GM11168 (cell line): ENCODE data around the gene RNF227.

Experiments
- in situ Hi-C: fragments of 300-500 bp; cut with MboI; formaldehyde crosslinking; loops from one replicate; pipeline ENCODE4 v1.12.0; 2022; ENCODE audit warnings: low sequenced_read_pairs; ENCODE audit not compliant: unreplicated experiment

Gene RNF227

DNA sequence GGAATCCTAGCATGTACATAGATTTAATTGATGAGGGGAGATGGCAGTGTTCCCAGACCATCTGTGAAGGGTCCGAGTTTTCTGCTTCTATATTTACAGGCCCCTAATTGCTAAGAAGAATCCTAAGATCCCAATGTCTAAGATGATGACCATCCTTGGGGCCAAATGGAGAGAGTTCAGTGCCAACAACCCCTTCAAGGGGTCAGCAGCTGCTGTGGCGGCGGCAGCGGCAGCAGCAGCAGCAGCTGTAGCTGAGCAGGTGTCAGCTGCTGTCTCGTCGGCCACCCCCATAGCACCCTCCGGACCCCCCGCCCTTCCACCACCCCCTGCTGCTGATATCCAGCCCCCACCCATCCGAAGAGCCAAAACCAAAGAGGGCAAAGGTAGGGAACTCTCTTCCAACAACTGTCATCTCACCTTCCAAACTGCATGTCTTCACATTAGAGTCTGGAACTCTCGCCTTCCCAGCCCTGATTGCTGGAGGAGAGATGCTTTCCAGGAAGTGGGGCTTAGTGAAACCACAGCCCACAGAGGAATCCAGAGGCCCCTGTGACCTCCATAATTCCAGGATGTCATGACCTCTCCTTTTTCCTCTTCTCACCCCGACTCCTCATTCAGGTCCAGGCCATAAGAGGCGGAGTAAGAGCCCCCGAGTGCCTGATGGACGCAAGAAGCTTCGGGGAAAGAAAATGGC, 22.8 kb downstream of the RNF227 start:
- in situ Hi-C loops: no loop called here

GRCh38 chr17:7889166-7889955, 26.7 kb downstream of the RNF227 start:
- in situ Hi-C loops: no loop called here

- in situ Hi-C loops: no loop called here
These were observed 27.7 kb downstream of the RNF227 start, which contains the start of gene CHD3 for GRCh38 chr17:7888184-7888920. Gene CHD3 (plus strand): TSS chr17:7888789. CDS start chr17:7889001, 212 bp downstream.

DNA sequence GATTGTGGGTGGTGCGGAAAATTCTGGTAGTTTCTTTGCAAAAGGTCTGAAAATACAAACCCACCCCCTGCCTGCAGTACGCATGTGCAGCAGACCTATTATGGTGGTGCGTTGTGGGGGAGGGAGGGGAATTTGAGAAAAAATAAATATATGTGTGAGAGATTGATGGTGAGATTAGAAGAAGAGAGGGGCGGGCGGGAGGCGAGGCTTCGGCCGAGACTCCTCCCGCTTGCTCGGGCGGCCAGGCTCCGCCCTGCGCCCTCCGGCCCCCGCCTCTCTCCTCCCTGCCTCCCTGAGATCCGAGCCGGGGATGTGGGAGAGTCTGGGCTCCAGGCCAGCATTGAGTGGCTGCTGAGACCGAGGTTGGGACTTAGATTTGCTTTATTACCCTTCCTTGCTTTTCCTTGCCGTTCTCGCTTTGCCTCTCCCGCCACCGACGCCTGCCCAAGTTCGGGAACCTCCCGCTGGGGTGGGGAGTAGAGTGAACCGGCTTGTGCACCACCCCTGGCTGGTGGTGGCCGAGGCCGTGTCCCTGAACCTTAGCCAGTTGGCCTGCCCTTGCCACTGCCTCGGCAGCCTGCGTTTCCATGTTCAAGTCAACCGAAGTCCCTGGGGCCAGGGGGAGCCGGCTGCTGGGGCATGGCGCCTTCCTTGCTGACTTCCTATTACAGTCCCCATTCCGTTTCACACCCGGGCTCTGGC, 28.5 kb downstream of the RNF227 start:
- in situ Hi-C loops: no loop called here

GRCh38 chr17:7887038-7887481, 29.0 kb downstream of the RNF227 start:
- in situ Hi-C loops: no loop called here

DNA sequence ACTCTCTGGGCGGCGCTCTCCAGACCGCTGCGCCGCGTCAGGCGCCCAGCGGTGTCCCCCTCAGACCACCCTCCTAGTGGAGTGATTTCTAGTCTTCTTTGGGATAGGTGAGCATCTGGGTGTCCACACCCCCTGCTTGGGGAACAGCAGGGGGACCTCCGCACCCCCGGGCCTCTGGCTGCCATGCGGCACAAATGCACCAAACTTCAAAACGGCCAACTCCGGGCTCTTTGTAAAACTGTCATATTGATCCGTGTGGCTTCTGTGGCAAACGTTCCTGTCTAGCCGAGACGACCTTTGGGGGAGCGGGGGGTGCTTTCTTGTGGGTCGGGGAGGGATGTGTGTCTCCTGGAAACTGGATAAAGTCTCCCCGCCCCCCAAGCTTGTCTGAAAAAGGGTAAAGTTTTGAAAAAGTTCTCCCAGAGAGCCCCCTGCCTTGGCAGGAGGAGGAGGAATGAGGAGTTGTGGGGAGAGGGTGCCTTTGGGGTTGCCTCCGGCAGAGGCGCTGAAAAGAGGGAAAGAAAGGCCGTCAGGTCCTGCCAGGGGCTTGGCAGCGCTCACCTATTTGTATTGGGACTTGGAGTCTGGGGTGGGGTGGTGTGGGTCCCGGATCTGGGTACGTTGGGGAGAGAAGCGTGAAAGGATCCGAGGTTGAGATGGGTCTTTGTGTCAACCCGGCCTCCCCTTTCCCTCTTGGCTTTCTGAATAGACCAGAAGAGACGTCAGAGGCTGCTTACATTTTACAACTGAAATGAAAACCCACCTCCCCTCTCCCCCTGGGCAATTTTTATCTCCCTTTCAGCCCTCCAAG, 29.7 kb downstream of the RNF227 start:
- in situ Hi-C loops: no loop called here

DNA sequence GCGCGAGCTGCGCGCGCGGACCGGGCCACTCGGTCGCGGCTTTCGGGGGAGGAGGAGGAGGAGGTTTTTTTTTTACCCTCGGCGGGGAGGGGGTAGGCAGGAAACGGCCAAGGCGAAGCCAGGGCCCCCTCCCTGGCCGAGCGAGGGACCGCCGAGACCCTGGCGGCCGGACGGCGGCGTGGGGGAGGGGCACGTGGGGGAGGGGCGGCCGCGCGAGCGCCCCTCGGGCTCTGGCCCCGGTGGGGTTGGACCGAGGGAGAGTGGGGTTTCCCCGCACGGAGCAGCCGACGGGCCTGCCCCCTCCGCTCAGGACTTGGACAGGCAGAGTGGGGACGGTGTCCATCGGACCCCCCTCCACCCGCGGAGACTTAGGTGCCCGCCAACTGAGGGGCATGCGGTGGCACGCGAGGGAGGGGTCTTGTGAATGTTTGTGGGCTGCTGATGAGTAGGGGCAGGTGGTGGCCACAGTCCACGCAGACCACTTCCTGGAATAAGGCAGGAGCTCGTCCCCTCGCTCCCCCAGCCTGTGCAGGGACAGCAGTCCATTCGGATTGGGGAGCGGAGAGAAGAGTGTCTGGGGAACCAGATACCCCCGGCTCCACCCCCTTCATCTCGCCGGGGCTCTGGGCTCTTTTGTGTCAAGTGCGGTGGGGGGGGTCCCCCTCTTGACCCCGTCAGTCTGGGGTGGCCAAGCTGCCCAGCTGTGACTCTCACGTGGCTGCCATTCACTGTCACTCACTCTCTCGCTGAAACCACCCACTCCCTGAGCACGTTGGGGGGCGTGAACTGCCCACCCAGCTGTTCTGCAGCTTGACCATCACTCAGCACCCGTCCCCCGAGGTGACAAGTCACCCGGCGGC, 30.5 kb downstream of the RNF227 start:
- in situ Hi-C loops: no loop called here

DNA sequence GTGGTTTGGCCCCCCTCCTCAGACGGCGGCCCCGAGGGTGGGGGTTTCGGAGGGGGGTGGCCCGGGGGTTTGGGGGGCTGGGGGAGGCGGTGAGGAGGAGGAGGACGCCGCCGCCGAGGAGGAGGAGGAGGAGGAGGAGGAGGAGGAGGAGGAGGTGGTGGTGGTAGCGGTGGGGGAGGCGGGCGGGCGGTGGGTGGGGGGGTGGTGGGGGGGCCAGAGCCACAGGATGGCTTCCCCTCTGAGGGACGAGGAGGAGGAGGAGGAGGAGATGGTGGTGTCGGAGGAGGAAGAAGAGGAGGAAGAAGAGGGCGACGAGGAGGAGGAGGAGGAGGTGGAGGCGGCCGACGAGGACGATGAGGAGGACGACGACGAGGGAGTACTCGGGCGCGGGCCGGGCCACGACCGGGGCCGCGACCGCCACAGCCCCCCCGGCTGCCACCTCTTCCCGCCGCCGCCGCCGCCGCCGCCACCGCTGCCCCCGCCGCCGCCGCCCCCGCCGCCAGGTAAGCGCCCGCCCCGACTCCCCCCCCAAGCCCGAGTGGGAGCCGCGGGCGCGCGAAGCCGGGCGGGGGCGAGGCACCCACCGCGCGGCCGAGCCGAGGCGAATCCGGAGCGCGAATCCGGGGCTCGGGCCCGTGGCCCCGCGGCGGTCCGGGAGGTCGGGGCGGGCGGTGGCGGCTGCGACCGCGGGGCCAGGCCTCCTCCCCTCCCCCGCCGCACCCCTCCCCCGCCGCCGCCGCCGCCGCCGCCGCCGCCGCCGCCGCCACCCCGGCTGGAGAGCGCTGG, 31.3 kb downstream of the RNF227 start:
- in situ Hi-C loops: no loop called here

- in situ Hi-C loops: no loop called here
These were observed 32.2 kb downstream of the RNF227 start for GRCh38 chr17:7883781-7884386.

GRCh38 chr17:7882629-7883028, 33.5 kb downstream of the RNF227 start:
- in situ Hi-C loops: no loop called here

DNA sequence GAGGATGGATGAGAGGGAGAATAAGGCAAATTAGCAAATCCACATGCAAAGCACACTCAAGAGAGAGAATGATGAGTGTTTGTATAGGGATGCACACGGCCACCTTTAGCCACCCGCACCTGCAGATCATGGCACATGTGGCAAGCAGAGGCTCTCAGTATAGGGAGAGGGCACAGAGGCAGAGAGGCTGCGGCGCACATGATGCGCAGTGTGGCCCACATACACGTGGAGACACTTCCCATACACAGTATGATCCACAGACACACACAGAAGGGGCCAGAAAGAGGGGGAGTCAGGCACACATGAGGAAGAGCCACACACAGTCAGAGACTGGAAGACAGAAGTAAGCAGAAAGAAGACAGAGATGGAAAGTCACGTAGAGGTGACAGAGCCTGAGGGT, 34.0 kb downstream of the RNF227 start:
- in situ Hi-C loops: no loop called here

DNA sequence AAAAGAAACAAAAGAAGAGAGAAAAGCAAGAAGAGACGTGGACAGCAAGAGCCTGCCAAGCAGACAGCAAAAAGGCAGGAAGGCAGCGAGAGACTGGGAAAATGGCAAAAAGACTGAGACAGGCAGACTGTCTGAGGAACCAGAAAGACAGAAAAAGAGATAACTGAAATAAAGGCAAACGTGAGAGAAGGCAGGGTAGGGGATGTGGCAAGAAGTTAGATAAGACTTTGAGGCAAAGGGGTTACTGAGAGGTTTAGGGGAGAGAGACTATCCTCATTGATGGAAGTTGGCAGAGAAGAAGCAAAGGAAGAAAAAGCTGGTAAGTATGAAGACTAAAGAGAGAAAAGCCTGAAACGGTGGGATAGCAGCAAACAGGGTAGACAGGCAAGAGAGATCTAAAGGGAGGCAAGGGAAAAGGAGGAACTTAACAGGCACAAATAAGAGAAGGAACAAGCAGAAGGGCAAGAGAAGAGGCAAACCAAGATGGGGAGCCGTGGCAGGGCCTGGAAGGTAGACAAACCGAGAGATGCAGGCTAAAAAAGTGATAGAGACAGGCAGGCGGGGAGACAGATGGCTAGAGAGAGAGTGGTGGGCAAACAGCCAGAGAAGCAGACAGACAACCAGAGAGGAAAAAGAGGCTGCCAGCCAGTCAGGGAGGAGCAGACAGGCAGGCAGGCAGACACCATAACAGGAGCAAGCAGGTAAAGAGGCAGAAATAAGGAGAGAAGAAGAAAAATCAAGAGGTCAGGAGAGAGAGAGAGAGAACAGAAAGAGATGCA, 34.6 kb downstream of the RNF227 start:
- in situ Hi-C loops: no loop called here

DNA sequence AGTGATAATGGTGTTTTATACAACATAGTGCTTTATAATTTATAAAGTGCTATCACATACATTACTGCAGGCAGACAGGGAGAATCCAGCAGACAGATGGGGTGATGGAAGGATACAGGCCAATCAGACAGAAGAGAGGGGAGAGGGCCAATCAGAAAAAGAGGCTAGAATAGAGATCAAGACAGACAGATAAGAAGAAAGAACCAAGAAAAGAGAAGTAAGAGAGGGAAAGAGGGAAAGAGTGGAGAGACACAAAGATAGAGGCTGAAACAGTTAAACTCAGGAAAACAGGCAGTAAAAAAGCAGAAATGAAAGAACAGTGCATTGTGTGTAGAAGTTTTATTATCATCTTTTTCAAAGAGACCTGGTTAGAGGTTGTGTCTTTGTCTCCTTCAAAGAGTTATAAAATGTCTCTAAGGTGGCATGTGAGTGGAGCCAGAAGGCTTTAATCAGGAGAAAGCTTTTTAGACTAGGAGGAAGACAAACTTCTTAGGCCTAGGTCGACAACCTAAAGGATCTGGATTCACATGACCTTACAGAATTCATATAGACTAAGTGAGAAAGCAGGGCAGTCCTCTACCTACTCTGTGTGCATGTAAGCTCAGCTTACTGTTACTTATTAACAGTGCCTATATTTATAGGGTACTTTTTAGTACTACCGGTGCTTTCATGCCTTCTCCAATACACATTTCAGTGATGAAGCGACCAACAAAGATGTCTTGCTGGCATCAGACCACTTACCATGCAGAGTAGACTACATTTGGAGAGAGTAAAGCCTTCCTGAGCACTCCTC, 35.8 kb downstream of the RNF227 start:
- in situ Hi-C loops: no loop called here

- in situ Hi-C loops: no loop called here
These were observed 37.9 kb downstream of the RNF227 start for GRCh38 chr17:7878234-7878633.

DNA sequence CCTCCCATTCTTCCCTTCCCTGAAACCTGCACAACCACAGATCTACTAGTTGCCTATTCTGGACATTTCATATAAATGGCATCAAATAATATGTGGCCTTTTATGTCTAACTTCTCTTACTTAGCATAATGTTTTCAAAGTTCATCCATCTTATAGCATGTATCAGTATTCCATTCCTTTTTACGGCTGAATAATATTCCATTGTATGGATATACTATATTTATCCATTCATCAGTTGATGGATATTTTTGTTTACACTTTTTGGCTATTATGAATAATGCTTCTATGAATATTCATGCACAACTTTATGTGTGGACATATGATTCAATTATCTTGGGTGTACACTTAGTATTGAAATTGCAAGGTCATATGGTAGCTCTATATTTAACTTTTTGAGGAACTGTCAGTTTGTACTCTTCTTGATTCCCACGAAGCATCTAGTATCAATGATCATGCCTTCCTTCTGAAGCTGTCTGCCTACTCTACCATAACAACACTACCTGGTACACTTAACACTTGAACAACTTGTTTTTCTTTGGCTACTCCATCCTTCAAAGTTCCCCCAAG, 40.2 kb downstream of the RNF227 start:
- in situ Hi-C loops: no loop called here

GRCh38 chr17:7873051-7873450, 43.0 kb downstream of the RNF227 start:
- in situ Hi-C loops: no loop called here
